ENCODE data around the gene EXOC1.

DNA sequence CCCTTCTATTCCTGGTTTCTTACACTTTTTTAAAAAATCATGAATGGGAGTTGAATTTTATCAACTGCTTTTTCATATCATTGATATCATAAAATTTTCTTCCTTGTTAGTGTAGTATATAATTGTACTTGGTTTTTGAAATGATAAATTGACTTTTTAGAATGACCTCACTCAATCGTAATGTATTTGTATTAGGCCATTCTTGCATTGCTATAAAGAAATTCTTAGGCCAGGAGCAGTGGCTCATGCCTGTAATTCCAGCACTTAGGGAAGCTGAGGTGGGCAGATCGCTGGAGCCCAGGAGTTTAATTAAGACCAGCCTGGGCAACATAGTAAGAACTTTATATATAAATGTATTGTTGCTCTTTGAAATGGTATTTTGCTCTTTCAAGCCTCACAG lies 6.3 kb downstream of the EXOC1 start:
- TF ChIP-seq EZH2 (IDR thresholded peaks at IDR 0.05) = no peak
- TF ChIP-seq, protein P1, sequence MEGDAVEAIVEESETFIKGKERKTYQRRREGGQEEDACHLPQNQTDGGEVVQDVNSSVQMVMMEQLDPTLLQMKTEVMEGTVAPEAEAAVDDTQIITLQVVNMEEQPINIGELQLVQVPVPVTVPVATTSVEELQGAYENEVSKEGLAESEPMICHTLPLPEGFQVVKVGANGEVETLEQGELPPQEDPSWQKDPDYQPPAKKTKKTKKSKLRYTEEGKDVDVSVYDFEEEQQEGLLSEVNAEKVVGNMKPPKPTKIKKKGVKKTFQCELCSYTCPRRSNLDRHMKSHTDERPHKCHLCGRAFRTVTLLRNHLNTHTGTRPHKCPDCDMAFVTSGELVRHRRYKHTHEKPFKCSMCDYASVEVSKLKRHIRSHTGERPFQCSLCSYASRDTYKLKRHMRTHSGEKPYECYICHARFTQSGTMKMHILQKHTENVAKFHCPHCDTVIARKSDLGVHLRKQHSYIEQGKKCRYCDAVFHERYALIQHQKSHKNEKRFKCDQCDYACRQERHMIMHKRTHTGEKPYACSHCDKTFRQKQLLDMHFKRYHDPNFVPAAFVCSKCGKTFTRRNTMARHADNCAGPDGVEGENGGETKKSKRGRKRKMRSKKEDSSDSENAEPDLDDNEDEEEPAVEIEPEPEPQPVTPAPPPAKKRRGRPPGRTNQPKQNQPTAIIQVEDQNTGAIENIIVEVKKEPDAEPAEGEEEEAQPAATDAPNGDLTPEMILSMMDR (IDR thresholded peaks at IDR 0.05) = no peak

Measured in neural progenitor cell (in vitro differentiated cells).